HG02870 (cell line): ENCODE measurements around the gene ZNF827.

Experiments
- ATAC-seq: cut with Tn5 transposase; IDR thresholded peaks from one replicate; pipeline ENCODE4 v1.9.1; 2021; ENCODE audit warnings: mild to moderate bottlenecking, moderate library complexity; ENCODE audit not compliant: unreplicated experiment

Gene ZNF827

DNA sequence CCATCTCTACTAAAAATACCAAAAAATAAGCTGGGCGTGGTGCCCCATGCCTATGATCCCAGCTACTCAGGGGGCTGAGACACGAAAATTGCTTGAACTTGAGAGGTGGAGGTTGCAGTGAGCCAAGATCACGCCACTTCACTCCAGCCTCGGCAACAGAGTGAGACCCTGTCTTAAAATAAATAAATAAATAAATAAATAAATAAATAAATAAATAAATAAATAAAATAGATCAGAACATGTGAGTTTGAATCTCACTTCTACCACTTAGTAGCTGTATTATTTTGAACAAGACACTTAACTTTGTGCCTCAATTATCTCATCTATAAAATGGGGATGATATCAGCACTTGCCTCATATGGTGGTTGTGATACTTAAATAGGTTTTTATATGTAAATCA lies 168.5 kb downstream of the ZNF827 start:
- ATAC-seq = no peak

DNA sequence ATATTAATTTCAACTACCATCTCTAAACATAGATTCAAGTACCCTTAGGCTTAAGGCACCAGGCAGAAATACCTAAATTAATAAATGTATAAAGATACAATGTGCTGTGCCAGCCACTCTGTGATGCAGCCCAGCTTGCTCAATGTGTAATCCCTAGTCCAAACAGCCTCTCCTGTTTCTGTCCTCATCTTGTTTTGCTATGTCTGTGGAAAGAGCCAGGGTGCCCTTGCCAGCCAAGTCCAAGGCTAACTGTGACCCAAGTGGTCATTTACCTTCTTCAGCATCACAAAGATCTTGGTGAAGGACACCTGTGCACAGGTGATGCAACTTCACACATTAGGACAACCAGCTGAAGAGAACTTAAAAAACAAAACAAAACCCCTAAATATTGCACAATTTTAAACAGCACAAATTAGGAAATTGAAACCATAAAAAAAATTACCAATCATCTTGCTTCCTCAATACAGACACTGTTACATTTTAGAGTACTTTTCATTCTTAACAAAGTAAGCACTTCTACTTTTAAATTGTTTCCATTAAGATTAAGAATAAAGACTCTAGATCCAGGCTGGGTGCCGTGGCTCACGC lies 169.1 kb downstream of the ZNF827 start:
- ATAC-seq = no peak

DNA sequence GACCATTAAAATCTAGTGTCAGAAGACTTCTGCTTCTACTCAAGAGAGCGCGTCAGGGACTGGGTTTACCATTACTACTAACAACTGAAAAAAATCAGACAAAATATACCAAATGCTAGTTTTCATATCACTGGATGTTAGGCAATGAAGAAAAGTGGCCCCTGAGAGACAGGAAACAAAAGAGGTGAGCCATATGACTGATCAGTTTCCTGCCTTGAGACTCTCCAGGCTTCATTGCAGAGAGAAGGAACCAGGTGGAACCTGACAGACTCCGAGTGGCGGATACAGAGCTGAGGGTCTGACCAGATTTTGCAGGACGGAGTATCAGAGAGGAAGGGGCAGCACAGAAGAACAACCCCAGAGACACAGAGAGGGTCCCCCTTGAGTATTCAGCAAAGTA lies 172.3 kb downstream of the ZNF827 start:
- no peak for ATAC-seq

DNA sequence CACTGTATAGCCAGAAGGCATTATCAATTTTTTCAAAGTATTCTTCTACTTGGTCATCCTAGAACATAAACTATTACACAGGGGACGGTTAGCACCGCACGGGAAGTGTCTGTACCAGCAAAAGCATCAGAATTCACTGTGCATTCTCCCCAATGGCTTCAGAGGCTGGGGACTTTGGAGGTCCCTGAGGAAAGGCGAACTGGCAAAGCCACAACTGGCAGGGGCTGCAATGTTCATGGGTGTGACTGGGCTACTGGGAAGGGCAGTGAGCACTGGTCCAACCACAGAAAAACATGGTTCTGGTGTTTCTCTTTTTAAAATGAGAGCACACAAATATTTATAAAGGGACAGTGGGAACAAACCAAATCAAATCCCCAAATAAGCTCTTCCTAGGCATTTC lies 175.2 kb downstream of the ZNF827 start:
- ATAC-seq = no peak

DNA sequence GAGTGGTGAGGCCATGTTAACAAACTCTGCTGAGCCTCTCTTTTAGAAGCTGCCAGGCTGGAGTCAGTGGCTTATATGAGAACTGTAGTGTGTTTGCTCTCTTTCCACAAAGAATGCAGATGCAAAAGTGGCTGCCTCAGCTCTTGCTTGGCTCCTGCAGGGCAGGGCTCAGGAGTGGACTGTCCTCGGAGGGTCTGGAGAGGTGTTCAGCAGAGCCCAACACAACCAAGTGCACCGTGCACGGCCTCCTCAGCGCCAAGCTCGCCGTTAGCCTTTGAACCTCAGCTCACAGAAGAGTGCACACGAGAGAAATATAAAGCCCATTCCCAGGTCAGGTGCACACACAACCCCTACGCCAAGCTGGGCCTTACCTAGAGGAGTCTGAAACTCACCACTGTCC lies 175.9 kb downstream of the ZNF827 start:
- ATAC-seq = no peak

DNA sequence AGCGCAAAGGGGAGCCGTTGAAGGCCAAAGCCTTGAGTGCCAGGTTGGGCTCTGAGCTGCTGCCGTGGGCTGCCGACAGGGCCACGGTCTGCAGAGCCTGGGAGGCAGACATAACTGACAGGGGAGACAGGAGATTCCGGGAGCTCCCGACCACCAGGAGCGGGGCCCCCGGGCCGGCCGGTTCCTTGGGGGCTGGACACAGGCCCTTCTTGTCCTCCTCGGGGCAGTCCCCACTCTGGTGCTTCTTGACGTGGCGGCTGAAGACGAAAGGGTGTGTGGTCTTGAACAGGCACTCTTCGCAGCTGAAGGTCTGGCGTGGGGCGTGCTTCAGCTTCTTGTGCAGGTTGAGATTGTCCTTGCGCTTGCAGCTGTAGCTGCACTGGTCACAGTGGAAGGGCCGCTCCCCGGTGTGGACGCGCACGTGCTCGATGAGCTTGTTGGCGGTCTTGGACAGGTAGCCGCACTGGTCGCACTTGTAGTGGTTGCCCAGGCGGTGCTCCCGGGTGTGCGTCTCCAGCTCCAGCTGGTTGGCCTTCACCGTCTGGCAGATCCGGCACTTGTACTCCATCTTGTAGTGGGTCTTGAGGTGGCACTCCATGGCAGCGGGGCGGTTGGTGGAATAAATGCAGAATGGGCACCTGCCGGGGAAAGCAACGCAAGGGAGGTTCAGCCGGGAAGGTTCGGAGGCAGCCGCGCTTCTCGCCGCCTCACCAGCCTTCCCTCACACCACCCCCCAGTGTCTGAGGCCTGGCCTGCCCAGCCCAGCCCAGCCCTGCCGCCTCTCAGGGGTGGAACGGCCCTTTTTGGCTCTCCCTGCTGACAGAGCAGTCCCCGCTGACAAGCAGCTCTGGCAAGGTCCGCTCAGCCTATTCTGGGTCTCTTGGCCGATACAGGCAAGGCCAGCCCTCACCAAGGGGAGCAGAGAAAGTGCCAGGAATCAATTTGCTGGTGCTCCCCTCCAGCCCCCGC lies 177.4 kb downstream of the ZNF827 start:
- no peak for ATAC-seq

DNA sequence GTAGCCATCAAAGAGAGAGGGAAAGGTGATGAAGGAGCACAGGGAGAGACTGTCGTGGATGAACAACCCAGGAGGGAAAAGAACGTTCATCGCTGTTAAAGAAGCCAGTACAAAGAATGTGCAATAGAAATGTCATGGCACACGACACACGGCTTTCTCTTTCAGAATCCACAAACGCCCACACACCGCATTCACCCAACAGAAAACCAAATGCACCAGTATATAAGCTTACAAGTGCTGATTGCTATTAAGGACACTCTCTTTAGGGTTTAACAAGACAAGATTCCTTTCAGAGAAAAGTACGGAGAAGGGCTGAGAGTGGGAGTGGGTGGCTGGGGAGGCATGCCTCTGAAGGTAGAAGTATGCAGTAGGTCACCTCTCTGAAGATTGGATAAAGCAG lies 178.4 kb downstream of the ZNF827 start:
- no peak for ATAC-seq

DNA sequence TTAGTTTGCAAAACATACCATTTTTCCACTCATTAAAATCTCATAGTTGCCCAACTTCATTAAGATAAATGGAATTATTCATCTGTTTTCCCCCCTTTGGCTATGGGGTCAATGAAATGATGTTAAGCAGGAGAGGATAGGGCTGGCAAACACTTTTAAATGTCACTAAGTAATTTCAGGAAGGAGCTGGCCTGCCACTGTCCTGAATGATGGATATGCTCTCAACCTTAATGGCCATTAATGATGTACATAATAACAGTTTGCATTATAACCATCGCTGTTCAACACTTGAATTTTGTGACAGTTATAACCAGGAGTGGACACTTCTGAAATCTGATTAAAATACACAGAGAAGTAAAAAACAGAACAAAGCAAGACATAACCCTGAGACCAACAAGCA lies 181.4 kb downstream of the ZNF827 start:
- no peak for ATAC-seq

DNA sequence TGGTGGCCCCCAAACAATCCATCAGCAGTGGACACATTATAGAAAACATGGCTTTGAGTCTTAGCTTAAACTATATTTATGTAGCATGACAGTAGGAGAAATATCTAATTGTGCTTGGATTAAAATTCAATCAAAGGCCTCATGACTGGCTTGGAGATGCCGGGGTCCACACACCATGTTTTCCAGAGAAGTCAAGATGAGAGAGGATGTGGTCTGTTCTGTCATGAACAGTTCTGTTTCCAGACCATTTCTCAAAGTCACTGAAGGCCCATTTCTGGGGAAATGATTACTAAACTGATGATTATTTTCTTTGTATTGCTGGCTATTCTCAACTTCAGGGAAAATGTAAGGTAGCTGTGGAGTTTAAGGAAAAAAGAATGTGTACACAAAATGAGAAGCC lies 182.4 kb downstream of the ZNF827 start:
- no peak for ATAC-seq

DNA sequence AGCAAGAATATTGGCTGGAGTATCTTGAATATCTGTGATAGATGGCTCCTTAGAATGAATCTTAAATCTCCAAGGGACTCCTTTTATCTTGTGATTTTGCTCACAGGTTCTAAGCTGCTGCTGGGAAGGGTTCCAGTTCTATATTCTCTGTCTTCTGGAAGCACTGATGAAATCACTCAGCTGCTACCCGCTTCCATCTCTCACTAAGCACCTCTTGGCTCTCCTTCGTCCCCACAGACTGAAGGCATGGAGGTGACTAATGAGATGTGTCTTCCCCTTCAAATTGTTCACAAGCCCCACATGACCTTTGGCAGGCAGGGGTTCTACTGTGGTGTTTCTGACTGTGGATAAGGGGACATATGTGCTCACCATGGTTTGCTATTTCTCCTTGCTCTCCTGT lies 182.8 kb downstream of the ZNF827 start:
- no peak for ATAC-seq

DNA sequence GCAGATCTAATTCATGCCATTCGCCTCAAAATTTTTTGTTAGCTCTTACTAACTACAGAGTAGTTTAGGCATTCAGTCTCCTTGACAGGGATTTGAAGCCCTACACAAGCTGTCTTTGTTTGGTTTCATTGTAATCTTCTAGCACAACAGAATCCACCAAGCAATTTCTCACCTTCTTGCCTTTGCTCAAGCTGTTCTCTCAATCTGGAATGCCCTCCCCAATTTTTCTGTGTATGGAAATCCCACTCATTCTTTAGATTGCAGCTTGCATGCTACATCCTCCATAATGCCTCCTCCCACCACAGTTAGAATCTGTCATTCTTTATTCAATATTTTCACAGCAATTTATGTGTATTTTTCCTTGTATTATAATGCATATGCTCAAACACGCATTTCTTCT lies 195.0 kb downstream of the ZNF827 start:
- no peak for ATAC-seq

DNA sequence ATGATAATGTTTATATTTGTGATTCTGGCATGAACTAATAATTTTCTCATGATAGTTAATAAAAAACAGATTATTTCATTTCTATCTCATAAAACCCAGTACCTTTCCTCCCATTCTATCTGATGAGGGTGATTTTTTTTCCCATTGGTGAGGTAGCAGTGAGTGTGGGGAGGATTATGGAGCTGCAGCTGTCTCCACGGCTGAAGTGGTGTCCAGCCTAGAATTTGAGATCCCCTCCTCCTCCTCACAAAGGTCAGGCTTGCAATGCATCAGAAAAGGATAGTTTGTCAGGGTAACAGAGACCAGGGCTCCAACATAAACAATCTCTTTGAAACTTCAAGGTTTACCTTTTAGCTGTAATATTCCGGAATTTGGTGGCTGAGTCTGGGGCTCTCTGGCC lies 197.8 kb downstream of the ZNF827 start:
- ATAC-seq = no peak

DNA sequence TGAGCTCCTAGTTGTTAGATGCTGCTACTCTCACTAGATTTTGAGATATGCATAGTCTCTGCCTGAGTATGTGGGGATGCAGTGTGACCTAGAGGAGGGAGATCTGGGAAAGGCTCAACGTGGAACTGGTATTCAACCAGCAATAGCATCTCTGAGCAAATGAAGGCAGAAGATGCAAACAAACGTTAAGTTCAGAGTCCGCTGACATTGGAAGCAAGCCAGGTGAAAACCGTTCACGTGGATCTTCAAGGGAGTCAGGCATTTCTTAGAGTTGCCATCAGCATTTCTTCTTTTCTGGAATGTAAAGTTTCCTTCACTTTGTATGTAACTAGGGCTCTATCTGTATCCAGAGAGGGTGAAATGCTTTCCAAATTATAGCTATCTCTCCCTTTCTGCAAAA lies 198.8 kb downstream of the ZNF827 start:
- no peak for ATAC-seq

DNA sequence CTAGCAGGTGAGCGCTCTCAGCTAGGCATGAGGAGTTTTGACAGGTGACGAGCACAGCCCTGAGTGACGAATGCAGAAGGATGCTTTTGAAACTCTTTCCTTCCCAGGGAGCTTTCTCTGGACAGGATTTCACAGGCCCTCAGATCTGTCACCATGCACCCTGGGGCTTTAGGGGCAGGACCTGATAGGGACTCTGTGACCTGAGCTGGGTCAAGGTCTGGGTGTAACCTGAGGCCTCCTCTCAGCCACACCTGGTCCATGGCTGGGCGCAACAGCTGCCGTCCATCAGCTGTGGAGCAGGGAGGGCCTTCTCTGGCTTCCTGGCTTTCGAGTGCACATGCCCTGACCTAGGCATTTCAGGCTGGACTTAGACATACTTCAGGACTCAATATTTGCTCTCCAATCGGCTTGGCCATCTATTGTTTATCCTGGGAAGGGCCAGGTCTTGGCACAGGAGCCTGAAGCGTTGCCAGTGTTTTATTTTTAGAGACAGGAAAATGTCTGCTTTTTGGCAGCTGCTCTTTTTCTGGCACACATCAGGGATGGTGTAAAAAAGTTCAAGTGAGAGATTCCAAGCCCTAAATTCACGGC lies 202.3 kb downstream of the ZNF827 start:
- no peak for ATAC-seq

DNA sequence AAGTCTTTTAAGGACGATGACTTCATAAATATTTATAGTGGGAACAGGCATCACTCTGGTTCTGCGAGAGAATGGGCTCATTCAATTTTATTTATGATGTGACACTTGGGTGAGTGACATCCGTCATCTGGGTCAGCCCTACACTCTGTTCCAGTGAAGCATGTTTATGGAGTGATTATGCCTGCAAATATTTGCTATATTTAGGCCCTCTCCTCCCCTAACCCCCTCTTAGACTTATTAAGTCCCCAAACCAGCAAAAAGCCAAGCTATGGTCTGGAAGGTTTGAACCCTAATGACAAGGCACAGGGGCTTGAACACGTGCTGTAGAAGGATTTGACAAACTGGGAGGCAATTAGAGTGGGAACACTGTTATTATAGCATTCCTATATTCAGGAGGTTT lies 202.8 kb downstream of the ZNF827 start:
- no peak for ATAC-seq

DNA sequence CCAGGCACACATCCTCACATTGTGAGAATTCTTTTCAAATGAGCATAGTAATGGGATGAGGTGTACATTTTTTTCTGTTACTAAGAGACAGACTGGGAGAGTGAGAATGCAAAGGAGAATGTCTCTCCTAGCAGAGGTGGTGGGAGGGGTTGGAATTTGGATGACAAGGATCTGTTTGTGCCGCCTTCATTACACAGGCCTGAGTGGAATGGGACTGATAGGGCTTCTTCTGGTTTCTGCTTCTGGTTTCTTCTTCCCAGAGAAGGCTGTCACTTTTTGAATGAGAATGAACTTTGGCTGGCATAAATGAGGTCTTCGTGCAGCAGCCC lies 203.3 kb downstream of the ZNF827 start:
- ATAC-seq = no peak

DNA sequence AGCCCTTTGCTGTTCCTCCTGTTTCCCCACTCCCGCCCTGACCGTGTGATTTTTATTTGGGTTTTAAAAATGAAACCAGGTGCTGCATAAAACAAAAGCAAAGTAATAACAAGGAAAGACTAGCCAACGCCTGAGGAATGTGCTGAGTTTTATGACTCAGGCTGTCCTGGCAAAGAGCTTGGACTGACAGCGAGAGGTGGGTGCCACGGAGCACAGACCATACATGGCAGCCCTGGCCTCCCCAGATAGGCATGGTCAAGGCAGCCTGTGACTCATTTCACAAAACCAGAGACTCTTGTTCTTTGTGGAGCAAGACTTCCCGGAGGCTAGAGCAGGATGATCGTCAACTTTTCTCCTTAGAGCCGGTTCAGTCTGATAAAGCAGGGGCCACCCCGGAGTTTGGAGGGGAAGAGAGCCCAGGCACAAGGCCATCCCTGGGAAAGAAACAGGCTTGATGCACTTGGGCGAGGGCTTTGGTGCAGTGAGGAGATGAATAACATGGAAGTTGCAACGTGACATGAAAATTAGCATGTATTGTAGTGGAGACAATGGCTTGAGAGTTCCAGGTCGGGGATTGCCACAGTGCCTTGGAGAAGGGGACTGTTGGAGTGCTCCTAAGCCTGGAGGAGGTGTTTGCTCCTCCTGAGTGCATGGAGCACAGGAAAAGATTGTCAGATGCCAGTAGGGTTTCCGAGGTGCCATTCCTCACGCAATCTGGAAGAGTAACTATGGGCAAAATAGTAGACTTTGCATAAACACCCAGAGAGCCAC lies 203.9 kb downstream of the ZNF827 start:
- peak; percentile 65 for ATAC-seq

DNA sequence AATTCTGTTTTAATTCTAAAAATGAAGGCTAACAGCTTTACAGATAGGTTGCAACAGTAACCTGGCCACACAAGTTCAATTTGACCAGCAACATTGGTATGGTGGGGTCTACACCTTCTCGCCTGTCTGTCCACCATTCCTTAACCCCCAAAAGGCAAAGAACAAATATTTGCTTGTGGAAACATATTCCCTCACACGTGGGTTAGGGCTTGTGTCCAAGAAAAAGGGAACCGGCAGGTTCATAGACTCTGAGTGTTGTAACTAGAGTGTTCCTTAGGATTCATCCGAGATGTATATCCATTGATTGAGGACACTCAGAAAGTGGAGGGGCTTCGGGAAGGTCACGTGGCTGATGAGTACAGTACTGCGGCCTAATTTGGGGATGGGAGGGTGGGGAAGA lies 204.6 kb downstream of the ZNF827 start:
- ATAC-seq = no peak

DNA sequence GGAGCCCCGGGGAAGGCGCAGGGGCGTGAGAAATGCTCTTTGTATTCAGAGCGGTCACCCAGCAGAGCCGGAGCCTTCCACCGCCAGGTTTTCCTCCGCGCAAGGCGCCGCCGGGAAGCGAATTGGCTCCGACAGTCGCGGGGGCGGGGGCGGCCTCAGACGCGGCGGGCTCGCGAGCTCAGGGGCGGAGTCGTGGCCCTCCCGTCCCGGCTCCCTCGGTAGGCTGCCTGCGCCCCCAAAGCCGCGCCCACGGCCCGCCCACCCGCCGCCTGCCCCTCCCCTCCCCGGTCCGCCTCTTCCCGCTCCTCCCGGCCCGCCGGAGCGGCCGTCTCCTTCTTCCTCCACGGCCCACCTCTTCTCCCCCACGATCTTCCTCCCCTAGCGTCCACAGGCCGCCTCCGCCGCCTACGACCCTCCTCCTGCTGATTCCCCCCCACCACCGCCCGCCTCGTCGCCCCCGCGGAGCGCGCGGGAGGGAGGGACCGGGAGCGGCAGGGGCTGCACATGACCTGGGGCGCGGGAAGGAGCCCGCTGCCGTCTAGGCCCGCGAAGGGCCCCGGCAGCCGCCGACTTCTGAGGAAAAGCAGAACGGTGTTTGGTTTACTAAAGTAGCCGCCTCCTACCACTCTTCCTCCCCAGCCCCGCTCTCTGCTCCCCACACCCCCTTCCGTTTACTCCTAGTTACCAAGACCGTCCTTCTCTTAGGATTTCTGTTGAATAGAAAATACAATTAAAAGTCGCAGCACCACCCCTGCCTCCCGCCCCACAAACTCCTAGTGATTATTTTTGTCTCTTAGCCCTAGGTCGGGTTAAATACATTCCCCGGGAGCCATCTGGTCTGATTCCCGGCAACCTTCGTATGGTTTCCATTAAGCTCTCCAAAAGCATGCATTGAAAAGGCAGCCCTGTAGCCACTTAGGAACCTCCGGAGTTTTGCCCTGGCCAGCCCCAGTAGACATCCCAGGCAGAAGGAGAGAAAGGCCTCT lies 205.4 kb downstream of the ZNF827 start:
- ATAC-seq = peak; percentile 77
